GM21423 (cell line): ENCODE measurements around the gene ITGB7.

Source experiments
- ATAC-seq: cut with Tn5 transposase; IDR thresholded peaks from one replicate; pipeline ENCODE4 v1.9.1; 2021; ENCODE audit warnings: mild to moderate bottlenecking, moderate library complexity; ENCODE audit not compliant: unreplicated experiment

Gene ITGB7

GRCh38 chr12:53207042-53207441 lies at the start of gene ITGB7:
TSS of gene ITGB7 (minus strand) at chr12:53207251. CDS start at chr12:53200443, 6,808 bp downstream.
- ATAC-seq, result no peak

DNA sequence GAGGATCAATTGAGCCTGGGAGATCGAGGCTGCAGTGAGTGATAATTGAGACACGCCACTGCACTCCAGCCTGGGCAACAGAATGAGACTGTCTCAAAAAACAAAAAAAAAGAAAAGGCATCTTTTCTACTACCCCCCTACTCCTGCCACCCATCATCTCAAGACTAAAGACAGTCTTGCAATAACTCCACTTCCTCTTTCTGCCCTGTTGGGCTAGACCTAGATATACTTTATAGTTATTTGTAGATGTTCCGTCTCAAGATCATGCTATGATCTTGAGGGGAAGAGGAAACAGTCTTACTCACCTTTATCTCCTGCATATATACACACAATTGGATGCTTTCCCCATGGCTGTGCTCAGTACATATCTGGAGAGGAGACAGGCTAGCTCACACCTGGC lies 48.9 kb upstream of the ITGB7 start:
- no peak for ATAC-seq

DNA sequence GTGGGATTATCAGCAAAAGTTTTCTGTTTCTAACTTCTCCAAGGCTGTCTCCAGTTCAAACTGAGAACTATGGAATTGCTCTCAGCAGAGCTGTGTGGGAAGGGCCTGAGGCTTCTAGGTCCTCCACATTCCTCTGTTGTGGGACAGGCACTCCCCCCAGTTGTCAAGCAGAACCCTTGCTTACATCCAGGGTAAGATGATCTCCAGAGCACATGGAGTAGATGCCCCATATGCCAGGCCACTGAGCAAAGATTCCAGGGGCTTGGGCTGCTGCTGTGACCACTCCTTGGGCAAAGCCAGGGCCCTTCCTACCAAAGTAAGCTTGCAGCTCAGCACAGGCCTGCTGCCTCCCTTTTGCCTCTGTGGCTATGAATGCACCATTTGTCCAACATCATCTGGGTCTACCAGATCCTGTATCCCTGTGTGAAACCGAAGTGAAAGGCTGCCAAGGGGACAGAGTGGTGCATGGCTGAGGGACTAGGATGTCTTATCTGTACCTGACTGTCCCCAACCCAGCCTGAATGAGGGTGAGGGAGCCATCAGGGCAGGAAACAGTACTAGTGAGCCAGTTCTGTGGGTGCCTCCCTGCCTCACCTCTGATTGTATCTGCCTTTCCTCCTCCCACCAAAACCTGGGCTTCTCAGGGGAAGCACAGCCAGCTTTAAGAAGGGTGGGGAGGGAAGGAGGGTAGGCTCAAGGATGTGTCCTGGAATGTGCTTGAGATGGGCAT lies 47.9 kb upstream of the ITGB7 start:
- no peak for ATAC-seq

DNA sequence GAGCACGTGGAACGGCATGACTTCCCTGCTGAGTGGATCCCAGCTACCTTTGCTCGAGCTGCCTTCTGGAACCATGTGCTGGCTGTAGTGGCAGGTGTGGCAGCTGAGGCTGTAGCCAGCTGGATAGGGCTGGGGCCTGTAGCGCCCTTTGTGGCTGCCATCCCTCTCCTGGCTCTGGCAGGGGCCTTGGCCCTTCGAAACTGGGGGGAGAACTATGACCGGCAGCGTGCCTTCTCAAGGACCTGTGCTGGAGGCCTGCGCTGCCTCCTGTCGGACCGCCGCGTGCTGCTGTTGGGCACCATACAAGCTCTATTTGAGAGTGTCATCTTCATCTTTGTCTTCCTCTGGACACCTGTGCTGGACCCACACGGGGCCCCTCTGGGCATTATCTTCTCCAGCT lies 46.2 kb upstream of the ITGB7 start:
- ATAC-seq, result no peak

GRCh38 chr12:53252349-53252916 lies 45.4 kb upstream of the ITGB7 start:
- no peak for ATAC-seq

- peak; percentile 57 for ATAC-seq
Measured at GRCh38 chr12:53251477-53252348, 44.7 kb upstream of the ITGB7 start.

GRCh38 chr12:53245286-53245685 lies 38.2 kb upstream of the ITGB7 start:
- no peak for ATAC-seq

DNA sequence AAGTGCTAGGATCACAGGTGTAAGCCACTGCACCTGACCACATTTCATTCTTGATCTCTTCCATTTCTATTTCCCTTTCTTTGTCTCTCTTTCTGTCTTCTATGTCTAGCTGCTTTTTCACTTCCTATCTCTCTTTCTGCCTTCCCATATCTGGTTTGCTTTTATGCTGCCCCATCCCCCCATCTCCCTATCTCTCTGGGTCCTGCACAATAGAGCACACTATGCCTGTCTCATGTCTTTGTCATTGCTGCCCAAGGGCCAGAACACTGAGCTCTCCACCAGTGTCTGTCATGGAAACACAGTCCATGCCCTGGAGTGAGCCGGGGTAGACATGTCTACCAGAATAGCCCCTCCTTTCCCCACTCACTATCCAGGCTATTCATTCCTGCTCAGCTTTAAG lies 37.3 kb upstream of the ITGB7 start:
- no peak for ATAC-seq

DNA sequence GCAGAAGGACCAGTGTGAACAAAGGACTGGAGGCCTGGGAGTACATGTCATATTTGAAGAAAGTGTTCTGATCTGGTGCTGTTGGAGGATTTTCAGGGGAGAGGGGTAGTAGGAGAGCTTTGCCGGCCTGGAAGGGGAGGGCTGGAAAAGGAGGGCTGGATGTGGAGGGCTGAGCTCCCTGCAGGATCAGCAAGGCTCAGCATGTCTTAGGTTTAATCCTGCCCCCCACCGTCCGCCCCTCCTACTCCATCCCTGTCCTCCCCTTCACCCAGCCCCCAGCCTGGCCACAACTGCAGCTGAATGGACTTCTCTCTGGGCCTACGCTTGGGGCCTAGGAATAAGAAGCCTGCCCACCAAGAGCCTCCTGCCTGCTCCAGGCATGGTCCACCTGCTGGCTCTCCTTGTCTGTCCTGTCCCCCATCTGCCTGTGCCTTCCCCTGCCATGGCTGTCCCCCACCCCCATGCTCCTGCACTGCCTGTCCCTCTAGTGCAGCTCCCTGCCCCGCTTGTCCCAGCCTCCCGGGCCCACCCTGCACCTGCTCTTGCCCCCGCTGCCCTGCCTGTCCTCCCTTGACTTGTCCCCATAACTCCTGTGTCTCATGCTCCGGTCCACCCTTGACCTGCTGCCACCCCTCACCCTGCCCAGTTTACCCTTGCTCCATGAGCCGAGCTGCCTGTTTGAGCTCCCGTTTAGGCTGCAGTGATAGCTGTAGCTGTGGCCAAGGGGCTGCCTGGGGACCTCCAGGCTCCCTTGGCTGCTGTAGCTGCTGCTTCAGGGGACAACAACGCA lies 34.8 kb upstream of the ITGB7 start:
- ATAC-seq, result no peak

DNA sequence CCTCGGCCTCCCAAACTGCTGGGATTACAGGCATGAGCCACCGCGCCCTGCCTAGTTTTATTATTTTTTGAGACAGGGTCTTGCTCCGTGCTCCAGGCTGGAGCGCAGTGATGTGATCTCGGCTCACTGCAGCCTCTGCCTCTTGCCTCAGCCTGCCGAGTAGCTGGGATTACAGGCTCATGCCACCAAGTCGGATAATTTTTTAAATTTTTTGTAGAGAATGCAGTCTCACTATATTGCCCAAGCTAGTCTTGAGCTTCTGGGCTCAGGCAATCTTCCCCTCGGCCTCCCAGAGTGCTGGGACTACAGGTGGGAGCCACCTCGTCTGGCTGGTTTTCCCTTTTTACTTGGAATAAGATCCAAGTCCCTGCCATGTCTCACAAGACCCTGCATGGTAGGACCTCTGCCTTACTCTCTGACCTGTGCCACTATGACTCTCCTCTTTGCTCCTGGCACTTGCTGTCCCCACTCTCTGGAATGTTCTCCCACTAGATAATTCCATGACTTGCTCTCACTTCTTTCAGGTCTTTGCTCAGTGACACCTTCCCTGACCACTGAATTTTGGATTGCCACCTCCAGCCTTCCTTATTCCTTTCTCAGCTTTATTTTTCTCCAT lies 32.7 kb upstream of the ITGB7 start:
- no peak for ATAC-seq

DNA sequence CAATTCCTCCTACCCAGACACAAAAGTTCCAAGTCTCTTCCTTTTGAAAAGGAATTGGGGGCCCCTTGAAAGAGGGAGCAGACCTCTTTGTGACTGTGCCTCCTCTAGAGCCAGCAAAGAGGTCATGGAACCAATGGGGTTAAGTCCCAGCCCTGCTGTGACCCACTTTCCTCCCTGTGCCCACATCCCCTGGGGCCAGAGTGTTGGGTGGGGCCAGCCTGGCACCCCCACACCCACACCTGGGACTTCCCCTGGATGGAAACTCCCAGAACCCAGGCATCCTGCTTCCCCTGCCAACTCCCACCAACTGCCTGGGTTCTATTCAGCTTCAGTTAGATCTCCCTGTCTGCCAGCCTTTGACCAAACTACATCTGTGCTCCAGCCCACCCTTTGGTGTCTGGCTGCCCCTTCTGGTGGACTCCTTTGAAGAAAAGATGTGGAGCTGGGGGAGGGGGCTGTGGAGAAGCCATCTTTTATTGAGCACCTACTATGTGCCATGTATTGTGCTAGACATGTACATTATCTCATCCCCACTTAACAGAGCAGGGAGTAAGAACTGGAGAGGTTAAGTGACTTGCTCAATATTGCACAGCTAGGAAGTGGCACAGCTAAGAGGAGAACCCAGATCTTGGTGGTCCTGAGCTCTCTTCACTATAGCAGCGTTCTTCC lies 29.5 kb upstream of the ITGB7 start:
- ATAC-seq, result no peak

- no peak for ATAC-seq
Measured at GRCh38 chr12:53235742-53236442, 28.8 kb upstream of the ITGB7 start.

DNA sequence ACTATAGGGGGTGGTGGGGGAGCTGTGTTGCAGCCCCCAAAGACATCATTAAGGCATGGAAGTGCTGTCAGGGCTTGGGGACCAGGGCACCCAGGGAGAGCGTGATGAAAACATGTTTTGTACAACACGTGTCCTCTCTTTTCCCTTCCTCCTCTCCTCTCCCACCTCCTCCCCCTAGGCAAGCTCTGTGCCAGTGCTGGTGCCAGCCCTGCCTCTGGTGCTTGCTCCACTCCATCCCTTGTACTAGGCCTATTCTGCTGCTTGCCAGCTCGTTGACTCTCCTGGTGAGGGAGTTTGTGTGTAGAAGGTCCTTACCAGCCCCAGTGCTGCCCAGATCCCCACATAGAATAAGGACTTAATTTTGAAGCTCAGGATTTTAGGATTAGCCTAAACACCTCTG lies 28.1 kb upstream of the ITGB7 start:
- no peak for ATAC-seq

- no peak for ATAC-seq
Measured at GRCh38 chr12:53234271-53234914, 27.3 kb upstream of the ITGB7 start.

GRCh38 chr12:53233671-53234121 lies 26.6 kb upstream of the ITGB7 start:
- no peak for ATAC-seq

GRCh38 chr12:53232646-53233461 lies 25.8 kb upstream of the ITGB7 start:
- no peak for ATAC-seq

GRCh38 chr12:53231921-53232645 lies 25.0 kb upstream of the ITGB7 start, which contains the start of gene RARG:
TSS of gene RARG (minus strand) at chr12:53232209. CDS start at chr12:53227545, 4,664 bp downstream.
- no peak for ATAC-seq

GRCh38 chr12:53231671-53231920 lies 24.5 kb upstream of the ITGB7 start:
- no peak for ATAC-seq
